Measurements from ENCODE around the gene KANK2. TPM values are rescaled to one million over a fixed set of nuclear protein-coding genes. Genes with fewer than 3 reads are reported as not detected.
"Not testable (repeated sequence)": the region's sequence is repeated elsewhere in the genome, so short reads cannot be mapped to it uniquely, and the experiment has no call there.

The KANK2 gene
- total and polyA plus RNA-seq, 9 donors: 71.5 to 150 (median 116) TPM

DNA sequence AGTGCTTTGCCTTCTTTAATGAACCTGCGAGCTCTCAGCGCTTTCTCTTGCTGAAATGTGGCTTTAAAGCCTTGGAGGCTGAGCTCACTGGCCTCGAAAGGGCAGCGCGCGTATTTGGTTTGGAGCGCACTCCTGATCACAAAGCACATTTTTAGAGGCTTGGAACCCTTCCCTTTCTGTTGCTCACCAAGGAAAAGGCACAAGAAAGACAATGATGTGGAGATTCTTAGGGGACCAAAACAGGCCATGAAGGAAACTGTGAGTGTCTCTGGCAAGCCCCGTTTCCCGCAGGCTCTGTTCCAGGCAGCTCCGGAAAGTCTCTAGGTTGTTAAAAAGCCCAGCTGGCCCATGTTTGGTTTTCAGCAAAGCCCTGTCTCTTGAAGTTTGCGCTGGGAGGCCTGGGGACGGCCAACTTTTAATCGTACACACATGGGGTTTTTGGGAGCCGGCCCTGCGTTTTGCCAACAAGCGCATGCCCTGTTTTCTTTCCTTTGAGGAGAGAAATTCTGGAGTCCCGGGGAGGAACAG lies 32.4 kb downstream of the KANK2 start:
- Histone ChIP-seq H3K27ac (ENCODE audit: low read length) (peak overlapping the region; percentile 91), H3K36me3 (ENCODE audit: control insufficient read depth, insufficient read depth, low read length) (peaks cover 50% of the 10 kb centered on the region), H3K4me3 (ENCODE audit: low read length) (no peak overlapping the region), H3K9me3 (replicated peaks; ENCODE audit: control insufficient read depth, low read depth, low read length) (peaks cover 5% of the 10 kb centered on the region), H3K4me1 (ENCODE audit: control insufficient read depth, insufficient read depth, low read length) (peaks cover 31% of the 10 kb centered on the region), H3K27me3 (ENCODE audit: control insufficient read depth, insufficient read depth, low read length) (no peaks in the 10 kb centered on the region)
- 9% methylated on average over 17 of the region's 17 CpGs for WGBS (ENCODE audit: insufficient coverage)
- peak; percentile 97 for DNase-seq

GRCh38 chr19:11164296-11164695 lies 33.0 kb downstream of the KANK2 start:
- Histone ChIP-seq H3K27ac (ENCODE audit: low read length) (peak overlapping the region; percentile 91), H3K36me3 (ENCODE audit: control insufficient read depth, insufficient read depth, low read length) (peaks cover 43% of the 10 kb centered on the region), H3K9me3 (replicated peaks; ENCODE audit: control insufficient read depth, low read depth, low read length) (peaks cover 5% of the 10 kb centered on the region), H3K4me3 (ENCODE audit: low read length) (no peak overlapping the region), H3K4me1 (ENCODE audit: control insufficient read depth, insufficient read depth, low read length) (peaks cover 31% of the 10 kb centered on the region), H3K27me3 (ENCODE audit: control insufficient read depth, insufficient read depth, low read length) (no peaks in the 10 kb centered on the region)
- no peak for DNase-seq
- 37% methylated on average over 7 of the region's 11 CpGs for WGBS (ENCODE audit: insufficient coverage)

DNA sequence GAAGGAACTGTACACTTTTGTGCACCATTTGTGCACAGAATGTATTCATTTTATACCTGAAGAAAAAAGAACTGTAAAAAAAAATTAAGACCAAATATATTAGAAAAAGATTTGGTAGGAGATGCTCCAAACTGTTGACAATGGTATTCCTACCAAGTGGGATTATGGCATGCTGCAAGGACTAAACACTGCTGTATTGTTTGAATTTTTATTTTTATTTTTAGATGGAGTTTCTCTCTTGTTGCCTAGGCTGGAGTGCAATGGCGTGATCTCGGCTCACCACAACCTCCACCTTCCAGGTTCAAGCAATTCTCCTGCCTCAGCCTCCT lies 36.9 kb downstream of the KANK2 start:
- H3K36me3 ChIP-seq (ENCODE audit: control insufficient read depth, insufficient read depth, low read length): peaks cover 12% of the 10 kb centered on the region
- H3K27ac ChIP-seq (ENCODE audit: low read length): peak overlapping the region; percentile 20
- H3K4me1 ChIP-seq (ENCODE audit: control insufficient read depth, insufficient read depth, low read length): peaks cover 26% of the 10 kb centered on the region
- not testable (repeated sequence) for DNase-seq; H3K4me3 ChIP-seq (ENCODE audit: low read length); H3K9me3 ChIP-seq (replicated peaks; ENCODE audit: control insufficient read depth, low read depth, low read length); H3K27me3 ChIP-seq (ENCODE audit: control insufficient read depth, insufficient read depth, low read length)
- no CpG with 5 or more reads among the region's 2 CpGs for WGBS (ENCODE audit: insufficient coverage)

DNA sequence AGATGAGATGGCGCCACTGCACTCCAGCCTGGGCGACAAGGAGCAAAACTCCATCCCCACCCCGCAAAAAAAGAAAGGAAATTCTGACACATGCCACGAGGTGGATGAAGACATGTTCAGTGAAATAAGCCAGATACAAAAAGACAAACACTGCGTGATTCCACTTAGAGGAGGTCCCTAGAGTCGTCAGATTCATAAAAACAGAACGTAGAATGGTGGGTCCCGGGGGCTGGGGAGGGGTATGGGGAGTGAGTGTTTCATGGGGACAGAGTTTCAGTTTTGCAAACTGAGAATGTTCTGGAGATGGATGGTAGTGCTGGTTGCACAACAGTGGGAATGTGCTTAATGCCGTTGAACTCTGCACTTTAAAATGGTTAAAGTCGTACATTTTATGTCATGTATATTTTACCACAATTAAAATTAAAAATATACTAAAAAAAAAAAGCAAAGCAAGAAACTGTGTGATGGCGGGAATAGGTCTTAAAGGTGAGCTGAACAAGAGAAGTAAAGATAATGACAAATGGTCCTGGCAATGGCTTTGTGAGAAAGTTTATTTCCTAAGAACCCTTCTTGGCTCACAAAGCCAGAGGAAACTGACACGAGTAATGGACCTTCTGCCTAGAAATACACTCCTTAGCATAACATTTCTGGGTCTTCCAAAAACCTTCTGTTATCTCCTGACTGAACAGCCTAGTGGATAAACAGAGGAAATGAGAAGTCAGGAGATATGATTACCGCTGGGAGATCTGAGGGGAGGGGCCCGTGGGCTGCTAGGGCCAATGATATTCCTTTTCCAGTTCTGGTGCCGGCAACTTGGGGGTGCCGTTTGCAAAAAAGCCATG lies 37.5 kb downstream of the KANK2 start:
- WGBS (ENCODE audit: insufficient coverage): 36% methylated on average over 6 of the region's 16 CpGs

DNA sequence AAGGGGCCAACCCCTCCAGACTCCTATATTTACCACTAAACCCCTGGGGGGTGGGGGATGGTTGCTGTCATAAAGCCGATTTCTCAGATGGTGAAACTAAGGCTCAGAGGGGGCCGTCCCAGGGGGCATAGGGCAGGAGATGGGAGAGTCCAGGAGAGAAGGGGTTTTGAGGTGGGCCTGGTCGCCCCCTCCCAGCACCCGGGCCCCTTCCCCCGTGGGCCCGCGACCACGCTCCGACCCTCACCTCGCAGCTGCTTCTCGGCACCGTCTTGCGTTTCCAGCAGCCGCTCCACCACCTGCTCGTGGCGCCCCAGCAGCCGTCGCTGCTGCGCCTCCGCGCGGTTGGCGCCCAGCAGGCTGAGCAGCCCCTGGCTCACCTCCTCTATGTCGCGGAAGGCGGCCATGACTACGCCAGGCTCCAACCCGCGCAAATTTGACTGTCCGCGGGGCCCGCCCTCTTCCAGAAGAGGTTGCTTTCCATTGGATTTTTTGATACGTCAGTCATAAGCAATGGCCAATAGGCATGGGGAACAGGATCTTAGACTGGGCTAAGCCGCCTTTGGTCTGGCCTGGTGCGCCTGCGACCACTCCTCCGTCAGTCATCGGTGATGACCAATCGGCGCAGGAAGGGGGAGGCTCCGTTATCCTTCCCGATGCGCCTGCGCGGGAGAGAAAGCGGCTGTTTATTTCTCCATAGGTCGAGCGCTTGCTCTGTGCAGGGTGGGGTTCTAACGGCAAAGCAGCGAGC lies 41.8 kb downstream of the KANK2 start, which contains the start of gene SPC24:
Gene SPC24 (minus strand): TSS at position 410 of the 748 bp plus-strand sequence. CDS start 6 bp downstream, at position 404.
- WGBS (ENCODE audit: insufficient coverage): under 1% methylated on average over 33 of the region's 50 CpGs
- peak within 1 kb of the TSS; percentile 54 for H3K4me3 ChIP-seq (ENCODE audit: low read length)
- DNase-seq: peak; percentile 99
- H3K36me3 ChIP-seq (ENCODE audit: control insufficient read depth, insufficient read depth, low read length): peaks cover 4% of the 10 kb centered on the region
- H3K27ac ChIP-seq (ENCODE audit: low read length): peak within 1 kb of the TSS; percentile 92
- H3K27me3 ChIP-seq (ENCODE audit: control insufficient read depth, insufficient read depth, low read length): no peaks in the 10 kb centered on the region
- peaks cover 35% of the 10 kb centered on the region for H3K4me1 ChIP-seq (ENCODE audit: control insufficient read depth, insufficient read depth, low read length)
- H3K9me3 ChIP-seq (replicated peaks; ENCODE audit: control insufficient read depth, low read depth, low read length): peaks cover 5% of the 10 kb centered on the region

More for the DNA sequence above, 37.5 kb downstream of the KANK2 start:
- Histone ChIP-seq H3K36me3 (ENCODE audit: control insufficient read depth, insufficient read depth, low read length) (peaks cover 7% of the 10 kb centered on the region), H3K4me1 (ENCODE audit: control insufficient read depth, insufficient read depth, low read length) (peaks cover 25% of the 10 kb centered on the region), H3K9me3 (replicated peaks; ENCODE audit: control insufficient read depth, low read depth, low read length) (peaks cover 5% of the 10 kb centered on the region), H3K4me3 (ENCODE audit: low read length) (no peak overlapping the region), H3K27me3 (ENCODE audit: control insufficient read depth, insufficient read depth, low read length) (no peaks in the 10 kb centered on the region), H3K27ac (ENCODE audit: low read length) (peak overlapping the region; percentile 20)
- DNase-seq: peak; percentile 50

GRCh38 chr19:11154683-11155047 lies 42.7 kb downstream of the KANK2 start:
- 42% methylated on average over 3 of the region's 6 CpGs for WGBS (ENCODE audit: insufficient coverage)

GRCh38 chr19:11152318-11153062 lies 44.9 kb downstream of the KANK2 start:
- Histone ChIP-seq H3K9me3 (replicated peaks; ENCODE audit: control insufficient read depth, low read depth, low read length) (no peaks in the 10 kb centered on the region), H3K4me1 (ENCODE audit: control insufficient read depth, insufficient read depth, low read length) (peaks cover 34% of the 10 kb centered on the region), H3K27ac (ENCODE audit: low read length) (peak overlapping the region; percentile 54), H3K36me3 (ENCODE audit: control insufficient read depth, insufficient read depth, low read length) (peaks cover 13% of the 10 kb centered on the region), H3K4me3 (ENCODE audit: low read length) (no peak overlapping the region), H3K27me3 (ENCODE audit: control insufficient read depth, insufficient read depth, low read length) (no peaks in the 10 kb centered on the region)
- whole genome bisulfite sequencing (ENCODE audit: insufficient coverage): 52% methylated on average over 8 of the region's 11 CpGs
- DNase-seq: peak; percentile 73

More at GRCh38 chr19:11154683-11155047, 42.7 kb downstream of the KANK2 start:
- no peak for DNase-seq
- Histone ChIP-seq H3K27me3 (ENCODE audit: control insufficient read depth, insufficient read depth, low read length) (no peaks in the 10 kb centered on the region), H3K9me3 (replicated peaks; ENCODE audit: control insufficient read depth, low read depth, low read length) (no peaks in the 10 kb centered on the region), H3K36me3 (ENCODE audit: control insufficient read depth, insufficient read depth, low read length) (peaks cover 4% of the 10 kb centered on the region), H3K4me1 (ENCODE audit: control insufficient read depth, insufficient read depth, low read length) (peaks cover 35% of the 10 kb centered on the region), H3K4me3 (ENCODE audit: low read length) (peak overlapping the region; percentile 54), H3K27ac (ENCODE audit: low read length) (no peak overlapping the region)

DNA sequence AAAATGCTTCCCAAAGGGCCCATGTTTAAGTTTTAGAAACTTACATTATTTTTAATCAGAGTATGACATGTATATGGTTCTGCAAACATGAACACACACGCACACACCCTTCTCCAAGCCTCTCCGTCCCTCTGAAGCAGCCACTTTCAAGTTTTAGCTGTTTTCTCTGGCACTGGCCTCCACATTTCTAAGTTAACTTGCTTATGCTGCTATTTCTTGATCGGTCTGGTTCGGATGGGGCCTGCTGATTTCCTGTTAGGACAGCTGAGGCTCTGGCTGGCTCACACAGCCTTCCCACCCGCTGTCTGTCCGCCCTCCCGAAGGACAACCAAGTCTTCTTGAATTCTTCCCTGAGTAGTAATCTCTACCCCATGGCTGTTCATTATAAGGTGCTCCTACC lies 46.2 kb downstream of the KANK2 start:
- Histone ChIP-seq H3K4me1 (ENCODE audit: control insufficient read depth, insufficient read depth, low read length) (peaks cover 29% of the 10 kb centered on the region), H3K9me3 (replicated peaks; ENCODE audit: control insufficient read depth, low read depth, low read length) (no peaks in the 10 kb centered on the region), H3K4me3 (ENCODE audit: low read length) (no peak overlapping the region), H3K27me3 (ENCODE audit: control insufficient read depth, insufficient read depth, low read length) (no peaks in the 10 kb centered on the region), H3K36me3 (ENCODE audit: control insufficient read depth, insufficient read depth, low read length) (peaks cover 14% of the 10 kb centered on the region), H3K27ac (ENCODE audit: low read length) (peak overlapping the region; percentile 76)
- 7% methylated on average over 3 of the region's 7 CpGs for WGBS (ENCODE audit: insufficient coverage)
- DNase-seq: peak; percentile 94

GRCh38 chr19:11148001-11148400 lies 49.3 kb downstream of the KANK2 start:
- Histone ChIP-seq H3K36me3 (ENCODE audit: control insufficient read depth, insufficient read depth, low read length) (peaks cover 24% of the 10 kb centered on the region), H3K27ac (ENCODE audit: low read length) (no peak overlapping the region), H3K4me1 (ENCODE audit: control insufficient read depth, insufficient read depth, low read length) (peaks cover 41% of the 10 kb centered on the region), H3K4me3 (ENCODE audit: low read length) (no peak overlapping the region), H3K27me3 (ENCODE audit: control insufficient read depth, insufficient read depth, low read length) (no peaks in the 10 kb centered on the region), H3K9me3 (replicated peaks; ENCODE audit: control insufficient read depth, low read depth, low read length) (no peaks in the 10 kb centered on the region)
- peak; percentile 2 for DNase-seq
- 86% methylated on average over 13 of the region's 14 CpGs for WGBS (ENCODE audit: insufficient coverage)

All from muscle of leg (tissue), 11 donors.